ENCODE measurements around the gene RAF1. TPM values are rescaled to one million over a fixed set of nuclear protein-coding genes. Genes with fewer than 3 reads are reported as not detected.
"Not testable (repeated sequence)": the region's sequence is repeated elsewhere in the genome, so short reads cannot be mapped to it uniquely, and the experiment has no call there.

RAF1 gene
- total and polyA plus RNA-seq, 10 donors, result 31.6 to 153 (median 110) TPM

- Histone ChIP-seq H3K27me3 (replicated peaks in 1 of 7) (no peaks in the 10 kb centered on the region), H3K4me3 (no peak overlapping the region), H3K4me1 (peaks cover 7 to 96% (median 53%) of the 10 kb centered on the region in 6 donors), H3K36me3 (no peaks in the 10 kb centered on the region), H3K9me3 (no peaks in the 10 kb centered on the region), H3K27ac (peak overlapping the region in 1 of 8 donors; percentile 5)
- DNase-seq, result no peak
- TF ChIP-seq POLR2AphosphoS5 (IDR thresholded peaks at IDR 0.05) (no peak), POLR2A (IDR thresholded peaks at IDR 0.05) (no peak), CTCF (IDR thresholded peaks at IDR 0.05 in 8 of 11, conservative IDR thresholded peaks at IDR 0.05 in 3 of 11) (no peak)
- intact Hi-C loops (cut with DNase I; ENCODE audit: low total_unique reads), result no loop called here
- WGBS, 5 donors, result 85 to 92% (median 87%) methylated on average over 2 of the region's 2 CpGs
Observed at GRCh38 chr3:12630292-12630691, 33.6 kb downstream of the RAF1 start.

- DNase-seq, result no peak
- intact Hi-C loops (cut with DNase I; ENCODE audit: low total_unique reads), result no loop called here
- Histone ChIP-seq H3K27me3 (replicated peaks in 1 of 7) (no peaks in the 10 kb centered on the region), H3K4me3 (no peak overlapping the region), H3K4me1 (peaks cover 10 to 96% (median 57%) of the 10 kb centered on the region in 6 donors), H3K9me3 (no peaks in the 10 kb centered on the region), H3K27ac (peak overlapping the region in 2 of 8 donors; percentile 5 to 17), H3K36me3 (no peaks in the 10 kb centered on the region)
- WGBS, 5 donors, result 61 to 70% (median 68%) methylated on average over 4 of the region's 4 CpGs
- TF ChIP-seq CTCF (IDR thresholded peaks at IDR 0.05 in 8 of 11, conservative IDR thresholded peaks at IDR 0.05 in 3 of 11), result no peak
- TF ChIP-seq POLR2A (IDR thresholded peaks at IDR 0.05), result no peak
- no peak for TF ChIP-seq POLR2AphosphoS5 (IDR thresholded peaks at IDR 0.05)
Observed at GRCh38 chr3:12629560-12629959, 34.4 kb downstream of the RAF1 start.

- H3K4me1 ChIP-seq, result peaks cover 10 to 96% (median 59%) of the 10 kb centered on the region in 6 donors
- TF ChIP-seq POLR2AphosphoS5 (IDR thresholded peaks at IDR 0.05) (no peak), POLR2A (IDR thresholded peaks at IDR 0.05) (no peak)
- 87 to 98% (median 94%) methylated on average over 1 of the region's 1 CpG for WGBS, 5 donors
- H3K27me3 ChIP-seq (replicated peaks in 1 of 7), result no peaks in the 10 kb centered on the region
- DNase-seq, result no peak
- no peaks in the 10 kb centered on the region for H3K9me3 ChIP-seq
- no peak overlapping the region for H3K27ac ChIP-seq
- intact Hi-C loops (cut with DNase I; ENCODE audit: low total_unique reads), result no loop called here
- H3K4me3 ChIP-seq, result no peak overlapping the region
- H3K36me3 ChIP-seq, result no peaks in the 10 kb centered on the region
Observed at GRCh38 chr3:12628813-12629212, 35.1 kb downstream of the RAF1 start.

GRCh38 chr3:12627370-12627769 lies 36.5 kb downstream of the RAF1 start:
- Histone ChIP-seq H3K27me3 (replicated peaks in 1 of 7) (no peaks in the 10 kb centered on the region), H3K4me3 (no peak overlapping the region), H3K27ac (no peak overlapping the region), H3K9me3 (no peaks in the 10 kb centered on the region), H3K36me3 (no peaks in the 10 kb centered on the region), H3K4me1 (peaks cover 10 to 98% (median 64%) of the 10 kb centered on the region in 6 donors)
- DNase-seq, result no peak
- intact Hi-C loops (cut with DNase I; ENCODE audit: low total_unique reads), result no loop called here
- WGBS, 5 donors, result 70 to 82% (median 73%) methylated on average over 4 of the region's 4 CpGs
- TF ChIP-seq POLR2A (IDR thresholded peaks at IDR 0.05), result no peak

GRCh38 chr3:12624964-12625363 lies 39.0 kb downstream of the RAF1 start:
- peak overlapping the region in 5 of 8 donors; percentile 19 to 65 (median 44) for H3K27ac ChIP-seq
- H3K36me3 ChIP-seq; H3K4me3 ChIP-seq; intact Hi-C loops (cut with DNase I; ENCODE audit: low total_unique reads); H3K27me3 ChIP-seq (replicated peaks in 1 of 7); DNase-seq; H3K9me3 ChIP-seq: not testable (repeated sequence)
- 93 to 97% (median 97%) methylated on average over 3 of the region's 3 CpGs for WGBS, 5 donors
- H3K4me1 ChIP-seq, result peaks cover 10 to 98% (median 66%) of the 10 kb centered on the region in 6 donors

GRCh38 chr3:12624056-12624455 lies 39.9 kb downstream of the RAF1 start:
- Histone ChIP-seq H3K4me3 (no peak overlapping the region), H3K27me3 (replicated peaks in 1 of 7) (no peaks in the 10 kb centered on the region), H3K36me3 (no peaks in the 10 kb centered on the region), H3K4me1 (peaks cover 10 to 89% (median 58%) of the 10 kb centered on the region in 6 donors), H3K27ac (no peak overlapping the region), H3K9me3 (no peaks in the 10 kb centered on the region)
- intact Hi-C loops (cut with DNase I; ENCODE audit: low total_unique reads), result no loop called here
- DNase-seq, result no peak
- TF ChIP-seq POLR2A (IDR thresholded peaks at IDR 0.05), result no peak
- TF ChIP-seq CTCF (IDR thresholded peaks at IDR 0.05 in 8 of 11, conservative IDR thresholded peaks at IDR 0.05 in 3 of 11), result no peak
- TF ChIP-seq POLR2AphosphoS5 (IDR thresholded peaks at IDR 0.05), result no peak
- 90 to 95% (median 93%) methylated on average over 5 of the region's 5 CpGs for WGBS, 5 donors

All from spleen (tissue), 11 donors.